Stimulated activated naive CD4-positive, alpha-beta T cell treated with Interleukin-2 at 50 U/mL for 16 hours (primary cell): Measurements from ENCODE around the gene FCER1G.
"Not testable (repeated sequence)": the region's sequence is repeated elsewhere in the genome, so short reads cannot be mapped to it uniquely, and the experiment has no call there.

Experiments used
- DNase-seq: peaks from one replicate; lab custom pipeline; 2025; lab: John Stamatoyannopoulos, UW

FCER1G gene

GRCh38 chr1:161233102-161233501 lies 18.0 kb downstream of the FCER1G start:
- DNase-seq, result no peak

- DNase-seq, result no peak
Measured at GRCh38 chr1:161235957-161236775, 21.1 kb downstream of the FCER1G start.

- DNase-seq, result no peak
Measured at GRCh38 chr1:161238039-161238473, 23.0 kb downstream of the FCER1G start, which contains the start of gene NR1I3. Gene NR1I3 (minus strand): TSS chr1:161238203. CDS start chr1:161236565, 1,638 bp downstream.

GRCh38 chr1:161241682-161242081 lies 26.6 kb downstream of the FCER1G start:
- DNase-seq, result no peak

GRCh38 chr1:161242313-161242712 lies 27.2 kb downstream of the FCER1G start:
- DNase-seq, result no peak

- no peak for DNase-seq
Measured at GRCh38 chr1:161244888-161245287, 29.8 kb downstream of the FCER1G start.

DNA sequence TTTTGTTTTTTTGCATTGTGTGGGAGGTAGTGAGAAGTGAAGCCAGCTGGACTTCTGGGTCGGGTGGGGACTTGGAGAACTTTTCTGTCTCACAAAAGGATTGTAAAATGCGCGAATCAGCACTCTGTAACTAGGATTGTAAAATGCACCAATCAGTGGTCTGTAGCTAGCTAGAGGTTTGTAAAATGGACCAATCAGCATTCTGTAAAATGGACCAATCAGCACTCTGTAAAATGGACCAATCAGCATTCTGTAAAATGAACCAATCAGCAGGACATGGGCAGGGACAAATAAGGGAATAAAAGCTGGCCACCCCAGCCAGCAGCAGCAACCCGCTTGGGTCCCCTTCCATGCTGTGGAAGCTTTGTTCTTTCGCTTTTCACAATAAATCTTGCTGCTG lies 35.0 kb downstream of the FCER1G start:
- DNase-seq, result not testable (repeated sequence)

DNA sequence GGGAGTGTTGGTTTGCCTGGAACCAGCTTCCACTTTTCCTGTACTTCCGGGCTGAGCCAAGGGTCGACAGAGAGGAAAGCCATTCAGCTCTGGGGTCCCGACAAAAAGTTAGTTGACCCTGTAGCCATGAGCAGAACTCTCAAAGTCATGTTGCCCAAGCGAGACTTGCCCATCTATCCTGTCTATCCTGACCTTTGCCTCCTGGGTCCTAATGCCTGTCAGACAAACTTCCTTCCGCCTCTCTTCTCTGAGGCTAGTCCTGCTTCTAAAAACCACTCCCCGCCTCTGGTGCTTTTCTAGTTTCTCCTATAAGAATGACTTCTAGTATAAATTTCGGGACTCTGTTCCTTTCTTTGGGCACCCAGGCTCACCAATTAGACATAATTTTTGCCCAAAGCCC lies 35.7 kb downstream of the FCER1G start:
- DNase-seq, result no peak

GRCh38 chr1:161251579-161251978 lies 36.5 kb downstream of the FCER1G start:
- DNase-seq, result no peak

DNA sequence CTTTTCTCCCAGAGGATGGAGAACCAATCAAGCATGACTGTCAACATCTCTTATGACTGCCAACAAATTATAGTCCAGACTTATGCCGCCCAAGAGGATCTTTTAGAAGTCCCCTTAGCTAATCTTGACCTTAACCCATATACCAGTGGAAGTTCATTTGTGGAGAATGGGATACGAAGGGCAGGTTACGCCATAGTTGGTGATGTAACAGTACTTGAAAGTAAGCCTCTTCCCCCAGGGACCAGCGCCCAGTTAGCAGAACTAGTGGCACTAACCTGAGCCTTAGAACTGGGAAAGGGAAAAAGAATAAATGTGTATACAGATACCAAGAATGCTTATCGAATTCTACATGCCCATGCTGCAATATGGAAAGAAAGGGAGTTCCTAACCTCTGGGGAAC lies 40.2 kb downstream of the FCER1G start:
- not testable (repeated sequence) for DNase-seq

DNA sequence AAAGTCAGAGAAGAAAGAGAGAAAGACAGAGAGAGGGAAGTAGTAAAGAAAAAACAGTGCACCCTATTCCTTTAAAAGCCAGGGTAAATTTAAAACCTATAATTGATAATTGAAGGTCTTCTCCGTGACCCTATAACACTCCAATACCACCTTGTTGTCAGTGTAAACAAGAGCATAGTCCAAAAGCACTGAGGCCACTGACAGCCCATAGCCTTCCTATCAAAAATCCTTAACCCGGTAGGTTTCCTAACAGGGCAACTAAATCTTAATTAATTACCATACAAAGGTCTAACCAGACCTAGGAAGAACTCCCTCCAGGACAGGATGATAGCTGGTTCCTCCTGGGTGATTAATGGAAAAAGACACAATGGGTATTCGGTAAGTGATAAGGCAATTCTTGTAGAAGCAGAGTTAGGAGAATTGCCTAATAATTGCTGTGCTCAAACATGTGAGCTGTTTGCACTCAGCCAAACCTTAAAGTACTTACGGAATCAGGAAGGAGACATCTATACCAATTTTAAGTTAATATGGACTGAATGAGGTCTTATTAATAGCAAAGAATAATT lies 40.9 kb downstream of the FCER1G start:
- DNase-seq, result not testable (repeated sequence)

- not testable (repeated sequence) for DNase-seq
Measured at GRCh38 chr1:161257109-161257508, 42.0 kb downstream of the FCER1G start.

DNA sequence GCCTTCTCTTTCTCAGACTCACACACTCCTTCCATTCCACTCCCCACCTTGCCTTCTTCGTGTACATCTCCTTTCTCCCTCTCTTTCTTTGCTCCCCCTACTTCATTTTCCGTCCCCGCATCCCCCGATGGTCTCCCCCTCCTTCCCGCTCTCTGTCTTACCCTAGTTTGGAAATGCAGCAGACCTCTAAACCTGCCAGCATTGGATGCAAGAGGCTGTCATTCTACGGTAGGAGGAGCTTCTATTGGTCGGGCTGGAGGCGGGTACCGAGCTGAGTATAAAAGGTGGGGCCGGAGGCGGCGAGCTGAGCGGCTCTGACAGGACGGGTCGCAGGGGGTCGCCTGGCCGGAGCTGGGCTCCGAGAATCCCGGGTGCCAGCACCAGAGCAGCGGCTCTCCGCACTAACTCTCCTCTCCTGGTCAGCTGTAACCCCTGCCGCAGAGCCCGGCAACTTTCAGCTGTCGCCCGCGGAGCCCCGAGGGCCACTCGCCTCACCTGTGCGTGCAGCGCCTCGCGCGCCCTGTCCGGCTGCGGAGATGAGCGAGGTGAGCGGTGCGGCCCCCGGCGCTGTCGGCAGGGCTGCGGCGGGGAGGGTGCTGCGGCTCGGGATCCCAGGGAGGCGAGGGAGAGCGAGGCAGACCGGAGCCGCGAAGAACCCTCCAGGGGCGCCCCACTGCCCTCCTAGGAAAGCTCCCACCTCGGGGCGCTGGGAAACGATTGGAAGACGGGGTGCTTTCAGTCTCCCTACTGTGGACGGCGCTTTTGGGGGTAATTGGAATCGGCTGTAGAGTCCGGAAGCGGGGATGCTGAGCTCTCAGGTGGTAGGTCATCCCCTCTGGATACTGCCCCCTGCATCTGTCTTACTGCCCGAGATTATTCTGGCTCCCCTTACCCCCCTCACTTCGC lies 43.6 kb downstream of the FCER1G start, which contains the start of gene PCP4L1:
PCP4L1 (plus strand) TSS at position 307 of the 906 bp plus-strand sequence; CDS start at position 537, 230 bp downstream.
- no peak for DNase-seq

DNA sequence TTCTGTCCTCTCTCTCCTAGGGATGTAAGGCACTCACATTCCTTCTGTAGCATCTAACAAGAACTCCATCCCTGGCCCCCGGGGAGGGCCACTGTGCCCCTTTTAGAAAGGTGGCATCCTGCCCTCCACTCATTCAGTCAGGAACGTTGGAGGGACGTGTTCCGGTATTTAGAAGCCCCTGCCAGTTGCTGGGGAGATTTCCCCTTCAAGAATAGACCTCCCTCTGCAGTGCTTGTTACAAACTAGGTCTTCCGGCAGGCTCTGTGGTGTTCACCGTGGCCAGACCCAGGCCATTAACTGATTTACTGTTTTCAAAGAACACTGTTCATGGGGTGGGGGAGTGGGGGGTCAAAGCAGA lies 44.2 kb downstream of the FCER1G start:
- DNase-seq, result no peak

GRCh38 chr1:161259765-161260164 lies 44.7 kb downstream of the FCER1G start:
- DNase-seq, result no peak

GRCh38 chr1:161260376-161261260 lies 45.5 kb downstream of the FCER1G start:
- no peak for DNase-seq

GRCh38 chr1:161261261-161262235 lies 46.5 kb downstream of the FCER1G start:
- no peak for DNase-seq

GRCh38 chr1:161265305-161265704 lies 50.2 kb downstream of the FCER1G start:
- DNase-seq, result no peak

- no peak for DNase-seq
Measured at GRCh38 chr1:161266202-161266601, 51.1 kb downstream of the FCER1G start.

GRCh38 chr1:161266836-161267235 lies 51.7 kb downstream of the FCER1G start:
- DNase-seq, result no peak
